ENCODE results near the gene SIX1.

GRCh38 chr14:60639674-60640073 is 9.6 kb downstream of the SIX1 start:
- no peak for TF ChIP-seq EZH2 (IDR thresholded peaks at IDR 0.05; ENCODE audit: insufficient read depth, poor library complexity, severe bottlenecking)
- TF ChIP-seq EZH2phosphoT487 (IDR thresholded peaks at IDR 0.05; ENCODE audit: insufficient read depth, low read depth): no peak
